ENCODE data around the gene SDC4. TPM values are rescaled to one million over a fixed set of nuclear protein-coding genes. Genes with fewer than 3 reads are reported as not detected.
A peak's percentile ranks its signal among the peaks of the same experiment; 100 is the strongest.

The SDC4 gene
- polyA plus RNA-seq, 1 of the 3 experiments (the other 2 are of a cell fraction), result 131 TPM

DNA sequence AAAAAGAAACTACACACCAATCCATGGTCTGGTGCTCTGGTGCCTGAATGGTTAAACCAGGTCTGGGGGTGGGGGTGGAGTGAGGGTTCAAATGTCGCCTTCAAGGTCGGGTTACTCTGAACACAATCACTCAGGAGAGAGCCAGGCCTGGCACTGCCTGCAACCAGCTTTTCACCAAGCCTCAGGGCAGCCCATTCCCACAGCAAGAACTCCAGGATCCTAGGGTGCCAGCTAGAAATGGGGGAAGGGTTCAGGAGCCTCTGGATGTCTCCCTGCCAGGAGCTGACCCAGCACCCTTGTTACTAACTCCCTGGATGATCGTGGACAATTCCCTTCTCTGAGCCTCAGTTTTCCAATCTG, 6.7 kb downstream of the SDC4 start:
- peak overlapping the region; percentile 90 to 96 for H3K27ac ChIP-seq (ENCODE audit: low read depth in 2 of 2, low read length in 1 of 2)
- H3K79me2 ChIP-seq (ENCODE audit: insufficient read depth), result peaks cover 85% of the 10 kb centered on the region
- ChIA-PET POLR2A (interaction anchor here (0.8 to 1.9 kb wide), 4 partner anchors 21 to 492 kb away, joined by 3 to 14 read pairs (median 4); partner anchors contain the start of genes SNX21 and SYS1), CTCF (interaction anchor here (0.8 to 4.3 kb wide), 9 partner anchors 15 to 129 kb away, joined by 3 to 31 read pairs (median 6); partner anchors contain the start of gene SYS1)
- H4K20me1 ChIP-seq (ENCODE audit: insufficient read depth), result peaks cover 11% of the 10 kb centered on the region; the same call in 1 of the 2 replicates
- peak overlapping the region; percentile 27 to 31 for H3K4me3 ChIP-seq (ENCODE audit: low read depth in 2 of 2, low read length in 1 of 2)
- H3K27me3 ChIP-seq (ENCODE audit: insufficient read depth), result no peaks in the 10 kb centered on the region
- DNase-seq, result no peak
- peaks cover 73 to 74% of the 10 kb centered on the region in 2 experiments for H3K4me1 ChIP-seq (ENCODE audit: control insufficient read depth in 1 of 2, insufficient read depth in 2 of 2, low read depth in 1 of 2, low read length in 1 of 2)
- no peak for TF ChIP-seq TAF1 (IDR thresholded peaks at IDR 0.05; ENCODE audit: borderline replicate concordance, low read depth, low read length)
- no peak for TF ChIP-seq NRF1 (IDR thresholded peaks at IDR 0.05; ENCODE audit: low read depth, low read length)
- no peak for TF ChIP-seq MEF2A (IDR thresholded peaks at IDR 0.05; ENCODE audit: borderline replicate concordance, low read depth)
- TF ChIP-seq POLR2AphosphoS5 (IDR thresholded peaks at IDR 0.05; ENCODE audit: low read depth, low read length), result no peak
- TF ChIP-seq ELF1 (IDR thresholded peaks at IDR 0.05), result no peak
- TF ChIP-seq, protein P1, sequence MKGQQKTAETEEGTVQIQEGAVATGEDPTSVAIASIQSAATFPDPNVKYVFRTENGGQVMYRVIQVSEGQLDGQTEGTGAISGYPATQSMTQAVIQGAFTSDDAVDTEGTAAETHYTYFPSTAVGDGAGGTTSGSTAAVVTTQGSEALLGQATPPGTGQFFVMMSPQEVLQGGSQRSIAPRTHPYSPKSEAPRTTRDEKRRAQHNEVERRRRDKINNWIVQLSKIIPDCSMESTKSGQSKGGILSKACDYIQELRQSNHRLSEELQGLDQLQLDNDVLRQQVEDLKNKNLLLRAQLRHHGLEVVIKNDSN (IDR thresholded peaks at IDR 0.05; ENCODE audit: borderline replicate concordance, low read depth), result no peak
- TF ChIP-seq, protein P2, sequence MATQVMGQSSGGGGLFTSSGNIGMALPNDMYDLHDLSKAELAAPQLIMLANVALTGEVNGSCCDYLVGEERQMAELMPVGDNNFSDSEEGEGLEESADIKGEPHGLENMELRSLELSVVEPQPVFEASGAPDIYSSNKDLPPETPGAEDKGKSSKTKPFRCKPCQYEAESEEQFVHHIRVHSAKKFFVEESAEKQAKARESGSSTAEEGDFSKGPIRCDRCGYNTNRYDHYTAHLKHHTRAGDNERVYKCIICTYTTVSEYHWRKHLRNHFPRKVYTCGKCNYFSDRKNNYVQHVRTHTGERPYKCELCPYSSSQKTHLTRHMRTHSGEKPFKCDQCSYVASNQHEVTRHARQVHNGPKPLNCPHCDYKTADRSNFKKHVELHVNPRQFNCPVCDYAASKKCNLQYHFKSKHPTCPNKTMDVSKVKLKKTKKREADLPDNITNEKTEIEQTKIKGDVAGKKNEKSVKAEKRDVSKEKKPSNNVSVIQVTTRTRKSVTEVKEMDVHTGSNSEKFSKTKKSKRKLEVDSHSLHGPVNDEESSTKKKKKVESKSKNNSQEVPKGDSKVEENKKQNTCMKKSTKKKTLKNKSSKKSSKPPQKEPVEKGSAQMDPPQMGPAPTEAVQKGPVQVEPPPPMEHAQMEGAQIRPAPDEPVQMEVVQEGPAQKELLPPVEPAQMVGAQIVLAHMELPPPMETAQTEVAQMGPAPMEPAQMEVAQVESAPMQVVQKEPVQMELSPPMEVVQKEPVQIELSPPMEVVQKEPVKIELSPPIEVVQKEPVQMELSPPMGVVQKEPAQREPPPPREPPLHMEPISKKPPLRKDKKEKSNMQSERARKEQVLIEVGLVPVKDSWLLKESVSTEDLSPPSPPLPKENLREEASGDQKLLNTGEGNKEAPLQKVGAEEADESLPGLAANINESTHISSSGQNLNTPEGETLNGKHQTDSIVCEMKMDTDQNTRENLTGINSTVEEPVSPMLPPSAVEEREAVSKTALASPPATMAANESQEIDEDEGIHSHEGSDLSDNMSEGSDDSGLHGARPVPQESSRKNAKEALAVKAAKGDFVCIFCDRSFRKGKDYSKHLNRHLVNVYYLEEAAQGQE (IDR thresholded peaks at IDR 0.05; ENCODE audit: low read depth, low read length), result no peak
- TF ChIP-seq RFX5 (IDR thresholded peaks at IDR 0.05; ENCODE audit: low read length), result no peak
- TF ChIP-seq, protein P3, sequence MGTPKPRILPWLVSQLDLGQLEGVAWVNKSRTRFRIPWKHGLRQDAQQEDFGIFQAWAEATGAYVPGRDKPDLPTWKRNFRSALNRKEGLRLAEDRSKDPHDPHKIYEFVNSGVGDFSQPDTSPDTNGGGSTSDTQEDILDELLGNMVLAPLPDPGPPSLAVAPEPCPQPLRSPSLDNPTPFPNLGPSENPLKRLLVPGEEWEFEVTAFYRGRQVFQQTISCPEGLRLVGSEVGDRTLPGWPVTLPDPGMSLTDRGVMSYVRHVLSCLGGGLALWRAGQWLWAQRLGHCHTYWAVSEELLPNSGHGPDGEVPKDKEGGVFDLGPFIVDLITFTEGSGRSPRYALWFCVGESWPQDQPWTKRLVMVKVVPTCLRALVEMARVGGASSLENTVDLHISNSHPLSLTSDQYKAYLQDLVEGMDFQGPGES (IDR thresholded peaks at IDR 0.05; ENCODE audit: low read depth, low read length), result no peak
- TF ChIP-seq, protein P4, sequence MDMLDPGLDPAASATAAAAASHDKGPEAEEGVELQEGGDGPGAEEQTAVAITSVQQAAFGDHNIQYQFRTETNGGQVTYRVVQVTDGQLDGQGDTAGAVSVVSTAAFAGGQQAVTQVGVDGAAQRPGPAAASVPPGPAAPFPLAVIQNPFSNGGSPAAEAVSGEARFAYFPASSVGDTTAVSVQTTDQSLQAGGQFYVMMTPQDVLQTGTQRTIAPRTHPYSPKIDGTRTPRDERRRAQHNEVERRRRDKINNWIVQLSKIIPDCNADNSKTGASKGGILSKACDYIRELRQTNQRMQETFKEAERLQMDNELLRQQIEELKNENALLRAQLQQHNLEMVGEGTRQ (IDR thresholded peaks at IDR 0.05; ENCODE audit: borderline replicate concordance, low read depth, low read length), result no peak
- no peak for TF ChIP-seq RCOR1 (IDR thresholded peaks at IDR 0.05; ENCODE audit: low read length)
- TF ChIP-seq FOSL2 (IDR thresholded peaks at IDR 0.05; ENCODE audit: borderline replicate concordance, low read depth), result no peak
- no peak for TF ChIP-seq SIN3A (IDR thresholded peaks at IDR 0.05; ENCODE audit: borderline replicate concordance, low read depth, low read length)
- TF ChIP-seq NFIC (IDR thresholded peaks at IDR 0.05; ENCODE audit: borderline replicate concordance), result no peak
- no peak for TF ChIP-seq CHD2 (IDR thresholded peaks at IDR 0.05; ENCODE audit: low read length, partially characterized antibody)
- TF ChIP-seq RAD21 (IDR thresholded peaks at IDR 0.05; ENCODE audit: low read length), result no peak
- TF ChIP-seq TCF12 (IDR thresholded peaks at IDR 0.05), result no peak
- no peak for TF ChIP-seq TEAD4 (IDR thresholded peaks at IDR 0.05; ENCODE audit: borderline replicate concordance, insufficient read depth)
- no peaks in the 10 kb centered on the region for H3K9me3 ChIP-seq
- 31% methylated on average over 3 of the region's 3 CpGs for WGBS (ENCODE audit: low lambda C conversion rate)
- H3F3A ChIP-seq (replicated peaks; ENCODE audit: insufficient read depth), result peaks cover 29% of the 10 kb centered on the region
- peaks cover 4 to 7% of the 10 kb centered on the region in 2 experiments for H3K36me3 ChIP-seq (replicated peaks in 1 of 2; ENCODE audit: control insufficient read depth in 1 of 2, insufficient read depth in 2 of 2, low read length in 1 of 2)
- no peaks in the 10 kb centered on the region for H3K9me2 ChIP-seq
- H3K9ac ChIP-seq, result peak overlapping the region; percentile 61; the same call in 1 of the 2 replicates
- H2AFZ ChIP-seq (ENCODE audit: low read depth), result no peak overlapping the region
- peak overlapping the region; percentile 96 for H3K4me2 ChIP-seq
